ENCODE measurements around the gene MYO1A.
"Not testable (repeated sequence)": the region's sequence is repeated elsewhere in the genome, so short reads cannot be mapped to it uniquely, and the experiment has no call there.

MYO1A gene

GRCh38 chr12:56991319-56992246, 58.3 kb downstream of the MYO1A start:
- no peak for DNase-seq

DNA sequence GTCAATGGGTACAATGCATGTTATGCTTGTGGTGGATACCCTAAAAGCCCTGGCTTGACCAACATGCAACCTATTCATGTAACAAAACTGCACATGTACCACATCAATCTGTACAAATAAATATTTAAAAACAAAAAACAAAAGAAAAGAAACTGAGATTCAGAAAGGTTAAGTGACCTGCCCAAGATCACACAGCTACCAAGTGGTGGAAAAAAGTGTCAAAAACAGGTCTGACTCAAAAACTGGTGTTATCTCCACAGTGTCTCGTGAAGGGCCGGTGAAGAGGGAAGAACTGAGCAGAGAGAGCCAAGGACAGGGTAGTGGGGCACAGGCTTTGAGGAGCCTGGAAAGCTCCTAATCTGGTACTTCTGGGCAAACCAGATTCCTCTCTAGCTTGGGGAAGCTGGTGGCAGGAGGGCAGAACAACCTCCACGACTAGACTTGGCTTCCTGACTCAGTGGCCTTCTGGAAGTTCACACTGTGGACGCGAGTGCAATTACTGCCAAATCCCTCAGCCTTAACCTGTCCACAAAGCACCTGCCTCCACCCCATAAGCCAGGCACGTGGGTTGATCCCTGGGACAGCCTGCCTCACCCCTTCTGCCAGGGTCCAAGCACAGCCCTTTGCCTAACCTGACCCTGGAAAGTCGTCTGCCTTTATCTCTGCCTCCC, 59.1 kb downstream of the MYO1A start:
- DNase-seq, result no peak

- DNase-seq, result no peak
These were observed 59.9 kb downstream of the MYO1A start for GRCh38 chr12:56989861-56990610.

- DNase-seq, result no peak
These were observed 61.7 kb downstream of the MYO1A start for GRCh38 chr12:56988207-56988739.

GRCh38 chr12:56987551-56988053, 62.3 kb downstream of the MYO1A start:
- peak; percentile 15 for DNase-seq

DNA sequence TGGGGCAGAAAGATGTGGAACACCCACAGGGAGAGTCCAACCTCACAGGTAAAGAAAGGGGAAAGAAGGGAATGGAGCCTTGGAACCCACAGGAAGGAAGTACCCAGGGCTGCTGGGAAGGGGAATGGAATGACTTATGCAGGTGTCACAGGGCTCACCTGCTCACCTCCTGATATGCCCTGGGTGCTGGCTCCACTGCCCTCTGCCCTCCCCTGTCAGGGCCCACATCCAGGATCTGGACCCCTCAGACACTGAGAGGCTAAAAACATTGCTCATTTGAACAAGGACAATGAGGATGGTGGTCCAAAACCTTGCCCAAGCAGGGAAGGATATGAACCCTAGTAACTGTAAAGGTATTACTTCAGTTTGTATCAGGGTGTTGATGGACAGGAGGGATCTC, 62.9 kb downstream of the MYO1A start:
- no peak for DNase-seq

GRCh38 chr12:56985714-56986113, 64.2 kb downstream of the MYO1A start:
- DNase-seq, result not testable (repeated sequence)

DNA sequence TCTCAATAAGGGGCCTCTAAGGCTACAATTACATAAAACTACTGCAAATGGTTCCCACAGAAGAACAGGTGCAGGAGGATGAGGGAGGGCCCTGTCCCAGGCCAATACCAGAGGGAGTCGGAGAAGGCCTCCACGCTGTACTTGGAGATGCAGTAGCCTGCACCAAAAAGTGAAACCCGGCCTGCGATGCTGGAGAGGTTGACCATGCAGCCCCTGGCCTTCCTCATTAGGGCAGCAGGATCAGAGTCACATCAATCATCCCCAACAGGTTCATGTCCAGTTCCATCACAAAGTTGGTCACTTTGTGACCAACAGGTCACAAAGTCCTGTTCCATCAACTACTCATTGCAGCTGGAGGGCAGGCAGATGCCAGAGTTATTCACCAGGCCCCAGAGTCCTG, 66.5 kb downstream of the MYO1A start:
- DNase-seq, result no peak

- DNase-seq, result not testable (repeated sequence)
These were observed 67.2 kb downstream of the MYO1A start for GRCh38 chr12:56982578-56983236.

GRCh38 chr12:56980941-56981530, 68.9 kb downstream of the MYO1A start:
- DNase-seq, result no peak

DNA sequence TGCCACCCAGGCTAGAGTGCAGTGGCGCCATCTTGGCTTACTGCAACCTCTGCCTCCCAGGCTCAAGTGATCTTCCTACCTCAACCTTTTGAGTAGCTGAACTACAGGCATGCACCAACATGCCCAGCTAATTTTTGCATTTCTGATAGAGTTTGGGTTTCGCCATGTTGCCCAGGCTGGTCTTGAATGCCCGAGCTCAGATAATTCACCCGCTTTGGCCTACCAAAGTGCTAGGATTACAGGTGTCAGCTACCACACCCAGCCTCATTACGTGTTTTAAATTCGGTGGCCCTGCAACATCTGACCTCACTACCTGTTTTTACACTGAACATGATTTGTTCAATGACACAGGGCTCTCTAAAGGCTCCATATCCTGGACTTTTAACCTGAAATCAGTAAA, 69.7 kb downstream of the MYO1A start:
- DNase-seq, result no peak

- no peak for DNase-seq
These were observed 70.3 kb downstream of the MYO1A start for GRCh38 chr12:56979628-56980027.
